Retinal pigment epithelial cell (primary cell): ENCODE measurements around the gene CCNK.

Source experiments
- DNase-seq: peaks from one replicate; pipeline ENCODE4 v3.0.0-alpha.2; 2010; ENCODE audit warnings: low read depth
- H3K4me3 ChIP-seq: 2 replicates; pipeline ENCODE4 v1.5.1; 2011; ENCODE audit warnings: mild to moderate bottlenecking, low read length, control low read depth, moderate library complexity
- TF ChIP-seq, protein P1 (sequence below): conservative IDR thresholded peaks from 2 replicates; pipeline ENCODE4 v1.5.1; 2011; ENCODE audit warnings: low read depth, low read length, control low read depth, inconsistent platforms

The CCNK gene

DNA sequence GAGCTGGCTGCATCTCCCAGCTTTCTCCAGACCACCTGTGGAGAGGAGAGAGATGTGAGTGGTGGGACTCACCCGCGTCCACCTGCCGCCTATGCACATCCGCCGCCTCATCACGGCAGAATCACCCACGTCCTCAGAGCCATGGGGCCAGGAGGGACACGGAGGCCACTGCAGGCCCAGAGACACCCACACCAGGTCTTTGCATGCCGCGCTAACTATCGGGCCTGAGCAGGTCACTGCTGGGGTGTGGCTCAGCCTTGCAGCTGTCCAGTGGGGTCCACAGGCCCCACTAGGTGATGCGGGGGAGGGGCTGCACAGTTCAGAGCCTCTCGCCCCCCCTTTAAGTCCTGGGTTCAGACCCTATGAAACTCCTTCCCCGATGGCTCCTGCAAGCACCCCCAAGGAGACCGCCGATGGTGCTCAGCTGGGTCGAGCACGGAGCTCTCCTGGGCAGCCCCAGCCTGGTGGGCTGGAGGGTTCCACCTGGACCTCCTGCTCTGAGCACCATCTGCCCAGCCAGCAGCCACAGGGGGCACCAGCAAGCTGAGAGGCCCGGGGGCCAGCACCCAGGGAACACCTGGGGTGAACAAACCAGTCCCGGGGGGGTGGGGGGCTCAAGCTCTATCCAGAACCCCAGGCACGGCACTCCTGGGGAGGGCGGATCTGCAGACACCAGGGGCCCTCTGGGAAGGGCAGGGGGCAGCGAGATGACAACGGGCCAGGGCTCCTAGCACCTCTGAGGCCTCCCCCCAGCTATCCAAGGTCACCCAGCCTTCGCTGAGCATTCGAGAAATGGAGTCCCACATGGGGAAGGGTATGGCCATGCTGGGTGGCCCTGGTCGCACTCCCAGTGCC lies 34.3 kb downstream of the CCNK start:
- DNase-seq = no peak
- H3K4me3 ChIP-seq = no peak overlapping the region
- TF ChIP-seq, protein P1, sequence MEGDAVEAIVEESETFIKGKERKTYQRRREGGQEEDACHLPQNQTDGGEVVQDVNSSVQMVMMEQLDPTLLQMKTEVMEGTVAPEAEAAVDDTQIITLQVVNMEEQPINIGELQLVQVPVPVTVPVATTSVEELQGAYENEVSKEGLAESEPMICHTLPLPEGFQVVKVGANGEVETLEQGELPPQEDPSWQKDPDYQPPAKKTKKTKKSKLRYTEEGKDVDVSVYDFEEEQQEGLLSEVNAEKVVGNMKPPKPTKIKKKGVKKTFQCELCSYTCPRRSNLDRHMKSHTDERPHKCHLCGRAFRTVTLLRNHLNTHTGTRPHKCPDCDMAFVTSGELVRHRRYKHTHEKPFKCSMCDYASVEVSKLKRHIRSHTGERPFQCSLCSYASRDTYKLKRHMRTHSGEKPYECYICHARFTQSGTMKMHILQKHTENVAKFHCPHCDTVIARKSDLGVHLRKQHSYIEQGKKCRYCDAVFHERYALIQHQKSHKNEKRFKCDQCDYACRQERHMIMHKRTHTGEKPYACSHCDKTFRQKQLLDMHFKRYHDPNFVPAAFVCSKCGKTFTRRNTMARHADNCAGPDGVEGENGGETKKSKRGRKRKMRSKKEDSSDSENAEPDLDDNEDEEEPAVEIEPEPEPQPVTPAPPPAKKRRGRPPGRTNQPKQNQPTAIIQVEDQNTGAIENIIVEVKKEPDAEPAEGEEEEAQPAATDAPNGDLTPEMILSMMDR = no peak

DNA sequence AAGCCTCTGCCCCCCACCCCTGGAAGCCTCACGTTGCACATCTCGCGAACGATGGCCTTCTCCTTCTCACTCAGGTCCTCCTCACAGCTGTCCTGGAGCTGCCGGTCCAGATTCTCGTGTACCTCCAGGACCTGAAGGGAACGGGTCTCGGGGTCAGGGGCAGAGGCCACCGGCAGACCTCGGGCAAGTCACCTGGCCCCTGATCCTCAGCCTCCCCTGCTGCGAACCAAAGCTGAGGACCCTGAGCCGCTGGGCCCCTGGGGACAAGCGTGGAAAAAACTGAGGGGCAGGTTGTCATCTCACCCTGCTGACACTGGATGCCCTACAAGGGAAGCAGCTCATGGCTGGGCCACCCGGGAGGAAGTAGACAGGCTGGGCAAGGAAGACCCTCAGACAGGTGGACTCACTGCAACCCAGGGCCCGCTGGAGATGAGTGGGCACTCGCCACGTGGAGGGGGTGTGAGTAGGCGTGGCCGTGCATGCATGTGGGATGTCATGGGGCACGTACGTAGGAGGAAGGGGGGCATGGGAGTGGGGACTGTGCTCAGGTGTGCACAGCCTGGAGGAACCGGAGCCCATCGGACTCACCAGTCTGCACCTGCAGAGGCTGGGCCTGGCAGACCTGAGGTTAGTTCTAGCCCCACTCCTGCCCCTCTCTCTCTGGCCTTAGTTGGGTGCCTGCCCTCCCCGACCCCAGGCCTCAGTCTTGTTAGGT lies 35.1 kb downstream of the CCNK start:
- DNase-seq = no peak
- H3K4me3 ChIP-seq = no peak overlapping the region
- TF ChIP-seq, protein P1 = no peak

DNA sequence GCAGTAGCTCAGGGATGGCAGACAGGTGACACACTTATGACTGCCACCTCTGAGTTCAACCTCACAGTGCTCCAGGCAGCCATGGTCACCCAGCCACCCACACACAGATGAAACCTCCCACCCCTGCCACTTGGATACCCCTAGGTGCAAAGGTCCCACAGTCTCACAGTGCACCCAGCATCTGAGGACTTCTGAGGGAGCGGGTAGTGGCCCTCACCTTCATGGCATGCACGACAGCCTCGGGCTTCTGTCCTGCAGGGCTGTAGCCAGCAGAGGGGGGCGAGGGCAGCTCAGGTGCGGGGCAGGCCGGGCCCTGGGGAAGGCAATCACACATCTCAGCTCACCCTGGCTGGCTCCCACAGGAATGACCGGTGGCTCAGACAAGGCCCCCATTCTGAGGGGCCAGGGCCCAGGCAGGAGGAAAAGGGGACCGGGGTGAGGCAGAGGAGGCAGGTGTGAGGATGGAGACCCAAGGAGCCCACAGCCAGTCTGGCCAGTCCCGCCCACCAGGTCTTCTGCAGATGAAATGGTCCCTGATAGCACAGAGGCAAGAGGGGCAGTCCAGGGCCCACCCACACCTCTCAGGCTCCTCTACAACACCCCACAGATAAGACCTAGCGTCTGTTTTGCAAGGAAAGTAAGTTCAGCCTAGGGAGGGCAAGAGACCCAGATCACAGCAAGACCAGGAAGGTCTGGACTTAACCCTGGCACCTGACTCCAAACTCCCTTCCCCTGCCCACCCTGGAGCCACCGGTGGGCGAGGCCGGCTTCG lies 35.8 kb downstream of the CCNK start:
- no peak for DNase-seq
- TF ChIP-seq, protein P1 = no peak
- H3K4me3 ChIP-seq = no peak overlapping the region

DNA sequence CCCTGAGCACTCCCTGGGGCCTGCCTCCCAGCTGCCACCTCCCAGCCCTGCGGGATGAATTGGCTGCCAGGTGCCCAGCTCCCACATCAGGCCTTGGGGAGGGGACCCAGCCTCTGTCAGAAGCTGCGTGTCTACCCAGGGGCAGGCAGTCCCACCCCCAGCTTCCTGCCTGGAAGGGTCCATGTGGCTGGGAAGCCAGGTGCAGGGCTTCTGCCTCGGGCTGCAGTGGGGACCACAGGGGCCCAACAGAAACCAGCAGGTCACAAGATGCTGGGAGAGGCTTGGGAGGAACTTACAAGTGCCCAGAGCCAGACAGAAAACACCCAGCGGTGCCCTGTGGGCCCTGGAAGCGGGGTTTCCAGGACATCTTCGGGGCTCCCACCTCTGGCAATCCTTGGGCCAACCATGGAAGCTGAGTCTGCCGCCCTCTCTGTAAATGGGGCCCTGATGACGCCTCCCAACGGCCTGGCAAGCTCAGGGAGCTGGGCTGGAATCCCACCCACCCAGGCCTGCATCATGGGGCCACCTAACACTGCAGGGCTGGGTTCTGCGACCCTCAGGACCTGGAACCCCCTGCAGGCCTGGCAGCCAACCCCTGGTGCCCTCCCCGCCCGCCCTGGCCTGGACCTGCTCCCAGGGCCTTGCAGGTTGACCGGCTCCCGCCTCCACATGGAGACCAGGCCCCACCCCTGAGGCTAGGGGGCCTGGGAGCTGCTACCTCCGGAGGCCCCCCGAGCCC lies 36.6 kb downstream of the CCNK start:
- no peak overlapping the region for H3K4me3 ChIP-seq
- TF ChIP-seq, protein P1 = no peak
- no peak for DNase-seq

DNA sequence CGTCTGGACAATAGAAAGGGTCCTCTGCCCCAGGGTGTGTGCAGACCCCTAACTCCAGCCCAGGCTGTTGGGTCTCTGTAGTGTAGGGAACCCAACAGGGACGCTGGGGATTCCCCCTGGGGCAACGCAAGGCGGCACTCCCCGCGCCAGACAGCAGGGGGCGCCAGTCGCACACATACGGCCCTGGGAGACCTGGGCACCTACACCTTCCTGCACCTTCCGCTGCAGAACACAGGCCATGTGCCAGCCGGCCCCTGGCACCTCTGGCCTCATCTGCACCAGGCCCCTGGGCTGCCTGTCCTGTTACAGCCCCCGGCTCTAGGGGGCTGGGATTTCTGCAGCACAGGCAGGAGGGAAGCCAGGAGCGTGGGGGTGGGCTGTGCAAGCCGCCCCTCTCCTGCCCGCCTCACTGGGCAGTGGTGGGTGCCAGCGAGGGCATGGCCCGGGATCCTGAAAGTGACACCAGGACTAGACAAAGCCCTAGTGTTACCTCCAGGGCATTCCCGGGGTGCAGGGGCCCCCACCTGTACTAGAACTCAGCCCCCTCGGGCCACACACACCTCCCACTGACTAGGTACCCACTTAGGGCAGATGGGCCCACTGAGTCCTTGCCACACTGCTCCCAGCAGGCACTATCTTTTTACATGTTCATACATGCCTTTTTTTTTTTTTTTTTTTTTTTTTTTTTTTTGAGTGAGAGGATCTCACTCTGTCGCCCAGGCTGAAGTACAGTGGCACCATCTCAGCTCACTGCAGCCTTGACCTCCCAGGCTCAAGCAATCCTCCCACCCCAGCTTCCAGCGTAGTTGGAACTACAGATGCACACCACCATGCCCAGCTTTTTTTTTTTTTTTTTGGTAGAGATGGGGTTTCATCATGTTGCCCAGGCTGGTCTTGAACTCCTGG lies 37.5 kb downstream of the CCNK start:
- H3K4me3 ChIP-seq = no peak overlapping the region
- TF ChIP-seq, protein P1 = peak; percentile 92
- no peak for DNase-seq
